Measurements from ENCODE around the gene MYO5B. TPM values are rescaled to one million over a fixed set of nuclear protein-coding genes. Genes with fewer than 3 reads are reported as not detected.

MYO5B gene
- total RNA-seq, 4 donors from 2014 or later = 105 to 213 (median 183) TPM

- H3K9me3 ChIP-seq = no peaks in the 10 kb centered on the region
- no peak for TF ChIP-seq POLR2A (IDR thresholded peaks at IDR 0.05)
- TF ChIP-seq CTCF (IDR thresholded peaks at IDR 0.05) = no peak
- no peak overlapping the region for H3K4me3 ChIP-seq
- H3K27ac ChIP-seq = no peak overlapping the region
- no peaks in the 10 kb centered on the region for H3K27me3 ChIP-seq
- DNase-seq = no peak
- peaks cover 0 to 19% (median 0%) of the 10 kb centered on the region in 3 donors for H3K36me3 ChIP-seq
- peaks cover 0 to 12% (median 0%) of the 10 kb centered on the region in 4 donors for H3K4me1 ChIP-seq
Observed at GRCh38 chr18:49851624-49852023, 343.3 kb downstream of the MYO5B start.

- Histone ChIP-seq H3K36me3 (peaks cover 0 to 20% (median 0%) of the 10 kb centered on the region in 3 donors), H3K4me3 (no peak overlapping the region), H3K9me3 (no peaks in the 10 kb centered on the region), H3K27me3 (no peaks in the 10 kb centered on the region), H3K27ac (peak overlapping the region in 2 of 4 donors; percentile 90), H3K4me1 (peaks cover 0 to 18% (median 0%) of the 10 kb centered on the region in 4 donors)
- TF ChIP-seq POLR2A (IDR thresholded peaks at IDR 0.05) = no peak
- TF ChIP-seq CTCF (IDR thresholded peaks at IDR 0.05) = no peak
- no peak for DNase-seq
Observed at GRCh38 chr18:49850636-49851035, 344.3 kb downstream of the MYO5B start.

- Histone ChIP-seq H3K4me1 (peaks cover 0 to 18% (median 0%) of the 10 kb centered on the region in 4 donors), H3K9me3 (no peaks in the 10 kb centered on the region), H3K27ac (peak overlapping the region in 3 of 4 donors; percentile 70 to 90 (median 90)), H3K27me3 (no peaks in the 10 kb centered on the region), H3K36me3 (peaks cover 0 to 26% (median 0%) of the 10 kb centered on the region in 3 donors), H3K4me3 (peak overlapping the region in 2 of 4 donors; percentile 46 to 48)
- DNase-seq = peak in 2 of 3 donors; percentile 93 to 94
- TF ChIP-seq POLR2A (IDR thresholded peaks at IDR 0.05) (peak; percentile 73 to 75), CTCF (IDR thresholded peaks at IDR 0.05) (peak in 3 of 6 experiments; percentile 36 to 56 (median 36))
Observed at GRCh38 chr18:49849331-49850217, 345.4 kb downstream of the MYO5B start.

GRCh38 chr18:49848115-49848514, 346.8 kb downstream of the MYO5B start:
- DNase-seq = no peak
- Histone ChIP-seq H3K4me3 (peak overlapping the region in 2 of 4 donors; percentile 46 to 48), H3K4me1 (peaks cover 0 to 18% (median 0%) of the 10 kb centered on the region in 4 donors), H3K27me3 (no peaks in the 10 kb centered on the region), H3K36me3 (peaks cover 0 to 32% (median 0%) of the 10 kb centered on the region in 3 donors), H3K27ac (peak overlapping the region in 1 of 4 donors; percentile 90), H3K9me3 (no peaks in the 10 kb centered on the region)
- TF ChIP-seq POLR2A (IDR thresholded peaks at IDR 0.05) (no peak), CTCF (IDR thresholded peaks at IDR 0.05) (no peak)

GRCh38 chr18:49847524-49847923, 347.4 kb downstream of the MYO5B start:
- Histone ChIP-seq H3K4me3 (peak overlapping the region in 1 of 4 donors; percentile 48), H3K27me3 (no peaks in the 10 kb centered on the region), H3K9me3 (no peaks in the 10 kb centered on the region), H3K27ac (no peak overlapping the region), H3K4me1 (peaks cover 0 to 18% (median 0%) of the 10 kb centered on the region in 4 donors), H3K36me3 (peaks cover 0 to 36% (median 0%) of the 10 kb centered on the region in 3 donors)
- DNase-seq = no peak
- TF ChIP-seq POLR2A (IDR thresholded peaks at IDR 0.05) = no peak
- no peak for TF ChIP-seq CTCF (IDR thresholded peaks at IDR 0.05)

Measured in Peyer's patch (tissue), 4 donors.